Colonic mucosa (tissue), 4 donors: ENCODE results near the gene CISTR. TPM values are rescaled to one million over a fixed set of nuclear protein-coding genes. Genes with fewer than 3 reads are reported as not detected.

Source experiments
- DNase-seq: peaks from one replicate; pipeline ENCODE4 v3.0.0-alpha.2; 2020
- H3K27ac ChIP-seq: fragments of 200-600 bp; one replicate; pipeline ENCODE4 v1.8.0; 2021
- H3K27me3 ChIP-seq: fragments of 200-600 bp; one replicate; pipeline ENCODE4 v1.8.0; 2021
- H3K36me3 ChIP-seq: fragments of 200-600 bp; one replicate; pipeline ENCODE4 v1.8.0; 2021
- H3K4me1 ChIP-seq: fragments of 200-600 bp; one replicate; pipeline ENCODE4 v1.8.0; 2021; ENCODE audit warnings: mild to moderate bottlenecking
- H3K4me3 ChIP-seq: fragments of 200-600 bp; one replicate; pipeline ENCODE4 v1.8.0; 2021
- H3K9ac ChIP-seq, 2 donors: one replicate each; pipeline ENCODE4 v1.7.0; 2013; ENCODE audit warnings: control low read depth in 2 of 2, low read depth in 2 of 2, low read length in 2 of 2
- H3K9me3 ChIP-seq: fragments of 200-600 bp; one replicate; pipeline ENCODE4 v1.8.0; 2021
- intact Hi-C: fragments of 100-400 bp; cut with DNase I; formaldehyde crosslinking; loops from one replicate; pipeline ENCODE4 v1.14.1; 2022
- total RNA-seq, 2 donors: library from RNA; stranded (reverse); fragmentation: NEBNext Ultra II Directional in 1 of 2; extraction: Animal tissue kit (Norgen Biotek cat#: 25700) in 1 of 2; gene quantifications; one replicate each; pipeline ENCODE4 v1.2.1, GENCODE V29; 2021
- TF ChIP-seq, protein P1 (sequence below): fragments of 200-600 bp; IDR thresholded peaks from one replicate; pipeline ENCODE4 v1.8.0; 2022; ENCODE audit warnings: antibody characterized with exemption, mild to moderate bottlenecking
- donor health status: healthy.
- donor health status: DM: no; HTN: no; CAD: no.
- donor health status: DM: no; HTN: no; CAD: no.

Gene CISTR
- total RNA-seq, 2 donors from 2014 or later: not detected

GRCh38 chr12:53709671-53710070 lies 42.1 kb downstream of the CISTR start:
- H3K27me3 ChIP-seq: peaks cover 3% of the 10 kb centered on the region
- no peaks in the 10 kb centered on the region for H3K4me1 ChIP-seq
- H3K27ac ChIP-seq: no peak overlapping the region
- intact Hi-C loops: no loop called here
- TF ChIP-seq, protein P1, sequence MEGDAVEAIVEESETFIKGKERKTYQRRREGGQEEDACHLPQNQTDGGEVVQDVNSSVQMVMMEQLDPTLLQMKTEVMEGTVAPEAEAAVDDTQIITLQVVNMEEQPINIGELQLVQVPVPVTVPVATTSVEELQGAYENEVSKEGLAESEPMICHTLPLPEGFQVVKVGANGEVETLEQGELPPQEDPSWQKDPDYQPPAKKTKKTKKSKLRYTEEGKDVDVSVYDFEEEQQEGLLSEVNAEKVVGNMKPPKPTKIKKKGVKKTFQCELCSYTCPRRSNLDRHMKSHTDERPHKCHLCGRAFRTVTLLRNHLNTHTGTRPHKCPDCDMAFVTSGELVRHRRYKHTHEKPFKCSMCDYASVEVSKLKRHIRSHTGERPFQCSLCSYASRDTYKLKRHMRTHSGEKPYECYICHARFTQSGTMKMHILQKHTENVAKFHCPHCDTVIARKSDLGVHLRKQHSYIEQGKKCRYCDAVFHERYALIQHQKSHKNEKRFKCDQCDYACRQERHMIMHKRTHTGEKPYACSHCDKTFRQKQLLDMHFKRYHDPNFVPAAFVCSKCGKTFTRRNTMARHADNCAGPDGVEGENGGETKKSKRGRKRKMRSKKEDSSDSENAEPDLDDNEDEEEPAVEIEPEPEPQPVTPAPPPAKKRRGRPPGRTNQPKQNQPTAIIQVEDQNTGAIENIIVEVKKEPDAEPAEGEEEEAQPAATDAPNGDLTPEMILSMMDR: no peak
- DNase-seq: no peak
- H3K9ac ChIP-seq: no peak overlapping the region
- H3K9me3 ChIP-seq: no peaks in the 10 kb centered on the region
- H3K36me3 ChIP-seq: no peaks in the 10 kb centered on the region
- no peak overlapping the region for H3K4me3 ChIP-seq

- intact Hi-C loops: no loop called here
- no peaks in the 10 kb centered on the region for H3K9me3 ChIP-seq
- H3K4me1 ChIP-seq: no peaks in the 10 kb centered on the region
- H3K36me3 ChIP-seq: no peaks in the 10 kb centered on the region
- H3K4me3 ChIP-seq: no peak overlapping the region
- no peak overlapping the region for H3K9ac ChIP-seq
- DNase-seq: no peak
- H3K27ac ChIP-seq: no peak overlapping the region
- TF ChIP-seq, protein P1: no peak
- peaks cover 11% of the 10 kb centered on the region for H3K27me3 ChIP-seq
Observed at GRCh38 chr12:53706080-53706479, 45.7 kb downstream of the CISTR start.

DNA sequence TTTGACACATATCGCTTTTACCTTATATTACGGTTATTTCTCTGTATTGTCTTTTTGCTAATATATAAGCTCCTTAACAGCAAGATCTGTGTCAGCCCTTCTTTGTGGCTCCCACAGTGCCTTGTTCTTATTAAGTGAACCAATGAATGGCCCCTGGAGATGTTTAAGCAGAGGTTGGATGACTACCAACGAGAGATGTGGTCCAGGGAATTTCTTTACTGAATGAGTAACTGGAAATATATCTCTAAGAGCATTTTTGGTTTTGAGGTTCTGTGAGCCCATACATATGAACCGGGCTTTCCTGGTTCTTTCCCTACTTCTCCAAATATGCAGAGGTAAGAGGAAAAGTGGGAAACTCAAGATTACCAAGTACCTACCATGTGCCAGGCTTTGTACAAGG lies 48.0 kb downstream of the CISTR start:
- intact Hi-C loops: loop anchor here (2.0 kb wide), 1 partner anchor 41 kb away; no protein-coding TSS in a partner anchor

GRCh38 chr12:53701518-53702264 lies 50.1 kb downstream of the CISTR start:
- Histone ChIP-seq H3K9ac (no peak overlapping the region), H3K36me3 (no peaks in the 10 kb centered on the region), H3K27me3 (peaks cover 30% of the 10 kb centered on the region), H3K27ac (no peak overlapping the region), H3K4me3 (no peak overlapping the region), H3K9me3 (no peaks in the 10 kb centered on the region), H3K4me1 (no peaks in the 10 kb centered on the region)
- DNase-seq: peak; percentile 84
- TF ChIP-seq, protein P1: peak; percentile 89
- intact Hi-C loops: loop anchor here (2.0 kb wide), 1 partner anchor 43 kb away; no protein-coding TSS in a partner anchor

More for the DNA sequence above, 48.0 kb downstream of the CISTR start:
- Histone ChIP-seq H3K27me3 (peaks cover 18% of the 10 kb centered on the region), H3K4me1 (no peaks in the 10 kb centered on the region), H3K9ac (no peak overlapping the region), H3K36me3 (no peaks in the 10 kb centered on the region), H3K27ac (no peak overlapping the region), H3K9me3 (no peaks in the 10 kb centered on the region), H3K4me3 (no peak overlapping the region)
- DNase-seq: no peak
- TF ChIP-seq, protein P1: no peak

- Histone ChIP-seq H3K4me3 (no peak overlapping the region), H3K36me3 (no peaks in the 10 kb centered on the region), H3K9ac (no peak overlapping the region), H3K27ac (no peak overlapping the region), H3K4me1 (no peaks in the 10 kb centered on the region), H3K27me3 (peaks cover 37% of the 10 kb centered on the region), H3K9me3 (no peaks in the 10 kb centered on the region)
- no peak for DNase-seq
- TF ChIP-seq, protein P1: no peak
- intact Hi-C loops: no loop called here
Observed at GRCh38 chr12:53700567-53700966, 51.2 kb downstream of the CISTR start.
